Heart right ventricle (tissue), 16 donors: ENCODE data around the gene WTIP. TPM values are rescaled to one million over a fixed set of nuclear protein-coding genes. Genes with fewer than 3 reads are reported as not detected.

Source experiments
- ATAC-seq, 8 donors: fragments of 200-7000 bp; cut with Tn5 transposase; one replicate each; pipeline ENCODE4 v1.9.1; 2020; ENCODE audit warnings: mild to moderate bottlenecking in 8 of 8, moderate library complexity in 8 of 8, moderate number of reproducible peaks in 1 of 8
- DNase-seq, 2 donors: peaks; one replicate each; pipeline ENCODE4 v3.0.0-alpha.2; 2020
- H3K27ac ChIP-seq, 10 donors: fragments of 200-600 bp; sonication (generic) in 2 of 10; one replicate each; pipeline versions ENCODE4 v1.5.0 to v1.8.0; 2020 to 2022; ENCODE audit warnings: mild to moderate bottlenecking in 3 of 10
- H3K27me3 ChIP-seq, 7 donors: fragments of 200-600 bp; one replicate each; pipeline ENCODE4 v1.8.0; 2021 to 2022; ENCODE audit warnings: mild to moderate bottlenecking in 2 of 7
- H3K36me3 ChIP-seq, 9 donors: fragments of 200-600 bp; sonication (generic) in 1 of 9; one replicate each; pipeline versions ENCODE4 v1.5.0 to v1.8.0; 2020 to 2022; ENCODE audit warnings: mild to moderate bottlenecking in 2 of 9
- H3K4me1 ChIP-seq, 9 donors: fragments of 200-600 bp; sonication (generic) in 1 of 9; one replicate each; pipeline versions ENCODE4 v1.5.0 to v1.8.0; 2020 to 2022; ENCODE audit warnings: mild to moderate bottlenecking in 4 of 9
- H3K4me3 ChIP-seq, 10 donors: fragments of 200-600 bp; sonication (generic) in 2 of 10; one replicate each; pipeline versions ENCODE4 v1.5.0 to v1.8.0; 2020 to 2022; ENCODE audit warnings: mild to moderate bottlenecking in 7 of 10, moderate library complexity in 2 of 10
- H3K9me3 ChIP-seq, 11 donors: fragments of 200-600 bp in 10 of 11; sonication (generic) in 2 of 11; one replicate each; pipeline versions ENCODE4 v1.5.0 to v1.8.0; 2013 to 2022; ENCODE audit warnings: mild to moderate bottlenecking in 2 of 11, control low read depth in 1 of 11, moderate library complexity in 1 of 11
- CTCF ChIP-seq, 9 donors: fragments of 200-600 bp; sonication (generic) in 2 of 9; IDR thresholded peaks; one replicate each; pipeline versions ENCODE4 v1.5.0 to v1.8.0; 2021 to 2022; ENCODE audit warnings: antibody characterized with exemption in 9 of 9, mild to moderate bottlenecking in 5 of 9, moderate library complexity in 1 of 9
- WGBS, 2 donors: extraction: QIAGEN DNeasy Blood & Tissue Kit; methylation state at CpG; one replicate each; pipeline ENCODE4 v1.1.7; 2013; ENCODE audit warnings: inconsistent platforms in 1 of 2; 5-methylcytosine and 5-hydroxymethylcytosine counted together
- intact Hi-C, 10 donors: fragments of 100-400 bp; cut with DNase I; formaldehyde crosslinking; loops; one replicate each; pipeline versions ENCODE4 v1.11.1 to v1.14.2; 2022
- polyA plus RNA-seq, 2 donors: library from polyadenylated mRNA; stranded (reverse); fragments of 200-250 nt; gene quantifications; one replicate each; pipeline ENCODE4 v1.2.3, GENCODE V29; 2013
- total RNA-seq, 10 donors: library from RNA; stranded (reverse); fragmentation: NEBNext Ultra II Directional in 3 of 10; extraction: Animal tissue kit (Norgen Biotek cat#: 25700) in 3 of 10; gene quantifications; one replicate each; pipeline versions ENCODE4 v1.2.1 to v1.2.4, GENCODE V29; 2021 to 2023
- donor health status: Arrhythmogenic right ventricular cardiomyopathy.
- donor health status: ischemic (EF 13 %, LVEDD 7.1; RV severe dilation, severe dysfunction).
- donor health status: healthy with polysubstance abuse.
- donor health status: DM: no; HTN: yes; CAD: no.
- donor health status: DM: no; HTN: no; CAD: no.
- donor health status: ischemic (EF 25% LVEDD 6.9; RV normal size, moderate dysfunction).
- donor health status: ischemic (EF 25% LVEDD 5.7; RV mildly dilated, moderate dysfunction).
- donor health status: healthy.
- donor health status: DM: yes; HTN: yes; CAD: no.
- donor health status: Ischemic cardiomyopathy.
- donor health status: ischemic (EF 35%, LVEDD 5.7; RV mildly dilated, moderate dysfunction).
- donor health status: nonischemic (EF 11% LVEDD 7.7; RV severe dilation, severe dysfunction).
- donor health status: DM: yes; HTN: yes; CAD: no.
- donor health status: PGD.
- donor health status: ischemic (EF 29% LVEDD 5.4; RV normal size, mild dysfunction).
- donor health status: nonischemic (EF 23%, LVEDD 6.1; RV moderate dilation, normal function).

Gene WTIP
- total and polyA plus RNA-seq, 12 donors: 4.8 to 30.0 (median 22.7) TPM

- peaks cover 0 to 53% (median 28%) of the 10 kb centered on the region in 9 donors for H3K36me3 ChIP-seq
- peaks cover 0 to 25% (median 6%) of the 10 kb centered on the region in 9 donors for H3K4me1 ChIP-seq
- H3K27ac ChIP-seq: no peak overlapping the region
- H3K27me3 ChIP-seq: no peaks in the 10 kb centered on the region
- TF ChIP-seq CTCF (IDR thresholded peaks at IDR 0.05): no peak
- no peak for DNase-seq
- intact Hi-C loops: no loop called here
- WGBS, 2 donors: 72 to 74% methylated on average over 5 to 7 of the region's 7 CpGs
- no peak overlapping the region for H3K4me3 ChIP-seq
- no peaks in the 10 kb centered on the region for H3K9me3 ChIP-seq
- ATAC-seq: no peak
Observed at GRCh38 chr19:34489175-34489574, 7.6 kb downstream of the WTIP start.

DNA sequence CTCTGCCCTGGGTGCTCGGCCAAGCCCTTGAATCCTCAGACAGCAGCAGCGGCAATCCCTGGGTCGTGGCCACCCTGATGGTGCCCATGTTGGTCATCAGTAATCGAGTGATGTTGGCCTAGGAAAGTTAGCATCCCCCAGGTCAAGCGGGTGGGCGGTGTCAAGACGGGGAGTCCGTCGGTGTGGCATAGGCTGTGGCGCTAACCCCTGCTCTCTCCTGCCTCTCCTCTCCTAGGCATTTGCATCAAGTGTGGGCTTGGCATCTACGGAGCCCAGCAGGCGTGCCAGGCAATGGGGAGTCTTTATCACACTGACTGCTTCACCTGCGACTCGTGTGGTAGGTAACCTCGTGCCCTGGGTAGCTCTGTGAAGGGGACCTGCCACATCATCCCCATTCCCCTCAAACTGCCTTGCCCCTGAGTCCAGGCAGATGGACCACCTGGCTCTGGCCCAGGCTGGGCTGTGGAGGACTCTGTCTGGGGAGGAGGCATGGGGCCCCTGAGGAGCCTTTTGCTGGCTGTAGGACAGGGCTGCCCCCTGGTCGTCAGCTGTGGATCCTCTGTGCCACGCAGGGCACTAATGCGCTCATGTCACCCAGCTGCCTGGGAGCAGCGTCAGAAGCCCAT is 8.7 kb downstream of the WTIP start:
- TF ChIP-seq CTCF (IDR thresholded peaks at IDR 0.05): no peak

DNA sequence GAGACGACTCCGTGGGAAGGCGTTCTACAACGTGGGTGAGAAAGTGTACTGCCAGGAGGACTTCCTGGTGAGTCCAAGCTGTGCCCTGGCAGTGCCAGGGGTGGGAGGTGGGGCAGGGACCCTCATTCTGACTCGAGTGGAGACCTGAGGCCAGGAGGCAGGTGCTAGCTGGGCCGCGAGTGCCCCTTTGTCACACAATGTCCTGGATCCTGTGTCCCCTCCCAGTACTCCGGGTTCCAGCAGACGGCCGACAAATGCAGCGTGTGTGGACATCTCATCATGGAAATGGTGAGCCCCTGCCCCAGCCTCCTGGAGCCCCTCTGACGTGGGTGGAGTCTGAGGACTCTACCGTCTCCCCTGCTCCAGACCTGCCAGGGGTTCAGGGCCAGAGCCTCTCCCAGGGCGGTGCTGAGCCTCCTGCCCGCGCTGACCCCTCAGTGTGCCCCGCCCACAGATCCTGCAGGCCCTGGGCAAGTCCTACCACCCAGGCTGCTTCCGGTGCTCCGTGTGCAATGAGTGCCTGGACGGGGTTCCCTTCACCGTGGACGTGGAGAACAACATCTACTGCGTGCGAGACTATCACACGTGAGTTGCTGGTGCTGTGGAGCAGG is 11.6 kb downstream of the WTIP start:
- no peak for DNase-seq
- H3K27me3 ChIP-seq: no peaks in the 10 kb centered on the region
- intact Hi-C loops: no loop called here
- TF ChIP-seq CTCF (IDR thresholded peaks at IDR 0.05): no peak
- H3K36me3 ChIP-seq: peaks cover 0 to 89% (median 48%) of the 10 kb centered on the region in 9 donors
- no peak overlapping the region for H3K4me3 ChIP-seq
- ATAC-seq: no peak
- H3K27ac ChIP-seq: no peak overlapping the region
- 91 to 92% methylated on average over 25 of the region's 25 CpGs for WGBS, 2 donors
- no peaks in the 10 kb centered on the region for H3K9me3 ChIP-seq
- no peaks in the 10 kb centered on the region for H3K4me1 ChIP-seq

More for the DNA sequence above, 8.7 kb downstream of the WTIP start:
- Histone ChIP-seq H3K4me1 (peaks cover 0 to 15% (median 0%) of the 10 kb centered on the region in 9 donors), H3K4me3 (no peak overlapping the region), H3K9me3 (no peaks in the 10 kb centered on the region), H3K27me3 (no peaks in the 10 kb centered on the region), H3K36me3 (peaks cover 0 to 64% (median 39%) of the 10 kb centered on the region in 9 donors), H3K27ac (no peak overlapping the region)
- DNase-seq (no peak), ATAC-seq (no peak)
- 92 to 95% methylated on average over 19 of the region's 19 CpGs for WGBS, 2 donors
- intact Hi-C loops: no loop called here

- Histone ChIP-seq H3K27me3 (no peaks in the 10 kb centered on the region), H3K9me3 (no peaks in the 10 kb centered on the region), H3K4me3 (no peak overlapping the region), H3K27ac (no peak overlapping the region), H3K36me3 (peaks cover 0 to 94% (median 48%) of the 10 kb centered on the region in 9 donors), H3K4me1 (no peaks in the 10 kb centered on the region)
- TF ChIP-seq CTCF (IDR thresholded peaks at IDR 0.05): no peak
- intact Hi-C loops: no loop called here
- DNase-seq: no peak
- 93% methylated on average over 7 of the region's 7 CpGs for WGBS, 2 donors
- no peak for ATAC-seq
Observed at GRCh38 chr19:34493649-34494044, 12.1 kb downstream of the WTIP start.
